ENCODE measurements around the gene NCR3LG1. TPM values are rescaled to one million over a fixed set of nuclear protein-coding genes. Genes with fewer than 3 reads are reported as not detected.

Gene NCR3LG1
- total and polyA plus RNA-seq, 9 of the 15 experiments (the other 6 are each of a cell fraction or from before 2014, with no cell fraction given), result 4.1 to 39.8 (median 25.1) TPM

GRCh38 chr11:17387811-17388210 is 36.2 kb downstream of the NCR3LG1 start:
- BruUV-seq (replicated peaks), result no TSS peak
- in situ Hi-C loops (cut with MboI) (no loop called here), intact Hi-C loops (cut with micrococcal nuclease) (loop anchor here (5.0 kb wide), 1 partner anchor 441 kb away; no protein-coding TSS in a partner anchor)
- FAIRE-seq (no peak), ATAC-seq (no peak), DNase-seq (ENCODE audit: extremely low read depth in 1 of 4, low spot score in 3 of 4) (no peak)
- Histone ChIP-seq H3K27me3 (ENCODE audit: control insufficient read depth in 2 of 2, insufficient read depth in 2 of 2, low read length in 2 of 2) (peaks cover 0 to 4% of the 10 kb centered on the region in 2 experiments; a peak in 3 of 5 replicates), H3K79me2 (ENCODE audit: control insufficient read depth, insufficient read depth, low read length) (no peaks in the 10 kb centered on the region), H3K4me2 (ENCODE audit: insufficient read depth, low read length) (no peak overlapping the region), H4K20me1 (replicated peaks; ENCODE audit: control insufficient read depth, insufficient read depth, low read length) (peaks cover 11% of the 10 kb centered on the region), H3K9ac (ENCODE audit: insufficient read depth in 1 of 2, low read depth in 2 of 2, low read length in 2 of 2) (no peak overlapping the region), H3K9me3 (replicated peaks; ENCODE audit: control insufficient read depth, insufficient read depth, low read depth, low read length) (no peaks in the 10 kb centered on the region), H3K4me1 (replicated peaks in 1 of 2; ENCODE audit: control insufficient read depth in 2 of 2, insufficient read depth in 2 of 2, low read length in 2 of 2) (peaks cover 2 to 36% of the 10 kb centered on the region in 2 experiments; a peak in 3 of 5 replicates), H3K27ac (ENCODE audit: extremely low read depth, low read depth, low read length) (no peak overlapping the region), H3K36me3 (ENCODE audit: control insufficient read depth, insufficient read depth, low read length) (no peaks in the 10 kb centered on the region), H3K4me3 (no peak overlapping the region), H3K9me1 (ENCODE audit: control insufficient read depth, insufficient read depth, low read length) (peaks cover 5% of the 10 kb centered on the region), H2AFZ (ENCODE audit: low read depth, low read length) (no peak overlapping the region)
- 88% methylated on average over 19 of the region's 20 CpGs for WGBS (ENCODE audit: insufficient coverage, low coverage, missing lambda C conversion rate)
- POLR2A ChIA-PET, result no interaction called here
- TF ChIP-seq SP1 (CRISPR knock-in tag; IDR thresholded peaks at IDR 0.05), result no peak
- no peak for TF ChIP-seq ZNF121 (CRISPR knock-in tag; conservative IDR thresholded peaks at IDR 0.05)
- no peak for TF ChIP-seq NKRF (IDR thresholded peaks at IDR 0.05; ENCODE audit: borderline replicate concordance)
- TF ChIP-seq POLR2AphosphoS2 (IDR thresholded peaks at IDR 0.05; ENCODE audit: low read length), result no peak
- no peak for TF ChIP-seq TAF7 (tag; IDR thresholded peaks at IDR 0.05)
- TF ChIP-seq PHB2 (IDR thresholded peaks at IDR 0.05; ENCODE audit: low read depth), result no peak
- TF ChIP-seq RBM34 (IDR thresholded peaks at IDR 0.05; ENCODE audit: borderline replicate concordance, insufficient read depth, low read length), result no peak
- CTCF ChIA-PET (ENCODE audit: low intra/inter-chr PET ratio), result interaction anchor here (3.0 kb wide), 1 partner anchor 117 kb away, joined by 11 read pairs; no protein-coding TSS in a partner anchor

All from K562 (cell line).